HG03095 (cell line): Measurements from ENCODE around the gene STC2.
"Not testable (repeated sequence)": the region's sequence is repeated elsewhere in the genome, so short reads cannot be mapped to it uniquely, and the experiment has no call there.

Source experiments
- ATAC-seq: cut with Tn5 transposase; IDR thresholded peaks from one replicate; pipeline ENCODE4 v1.9.1; 2021; ENCODE audit warnings: moderate library complexity; ENCODE audit not compliant: unreplicated experiment

STC2 gene

GRCh38 chr5:173296737-173297676, 31.2 kb downstream of the STC2 start:
- no peak for ATAC-seq

GRCh38 chr5:173295796-173296195, 32.4 kb downstream of the STC2 start:
- ATAC-seq, result no peak

GRCh38 chr5:173294673-173295320, 33.4 kb downstream of the STC2 start:
- no peak for ATAC-seq

DNA sequence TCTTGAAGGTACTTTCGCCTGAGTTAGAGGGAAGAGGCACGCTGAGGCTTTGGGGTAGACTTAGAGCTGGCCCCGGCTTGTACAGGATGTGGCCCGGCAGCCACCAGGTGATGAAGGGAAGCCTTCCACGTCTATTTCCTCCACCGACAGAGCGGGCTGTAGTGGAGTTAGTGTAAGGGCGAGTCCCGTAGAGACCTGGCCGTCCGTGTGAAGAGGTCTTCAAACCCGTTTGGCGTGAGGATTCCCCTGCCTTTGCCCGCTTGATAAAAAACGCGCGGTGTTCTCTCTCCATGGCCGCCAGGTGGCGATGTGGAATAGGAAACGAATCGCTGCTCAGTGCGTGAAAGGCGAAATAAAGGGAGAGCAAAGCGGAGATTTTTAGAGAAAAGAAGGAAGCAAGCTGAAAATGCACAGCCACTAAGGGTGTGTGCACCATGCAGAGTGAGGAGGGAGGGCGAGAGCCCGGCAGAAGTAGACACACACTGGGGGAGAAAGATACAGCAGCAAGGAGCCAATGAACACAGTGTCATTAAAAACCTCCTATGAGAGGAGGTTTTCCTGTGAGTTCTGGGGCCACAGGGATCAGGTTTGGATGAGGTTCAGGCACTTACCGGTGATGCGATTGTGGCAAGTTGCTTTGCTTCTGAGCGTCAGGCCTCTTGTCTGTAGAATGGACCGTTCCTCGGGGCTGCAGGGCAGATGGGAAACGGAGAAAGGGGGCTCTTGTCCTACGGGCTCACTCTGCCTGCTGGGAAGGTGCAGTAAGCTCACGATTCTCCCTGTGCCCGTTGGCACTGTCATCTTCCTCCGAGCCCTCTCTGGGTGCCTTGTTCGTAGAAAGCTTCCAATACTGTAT, 34.2 kb downstream of the STC2 start:
- ATAC-seq, result peak; percentile 56

DNA sequence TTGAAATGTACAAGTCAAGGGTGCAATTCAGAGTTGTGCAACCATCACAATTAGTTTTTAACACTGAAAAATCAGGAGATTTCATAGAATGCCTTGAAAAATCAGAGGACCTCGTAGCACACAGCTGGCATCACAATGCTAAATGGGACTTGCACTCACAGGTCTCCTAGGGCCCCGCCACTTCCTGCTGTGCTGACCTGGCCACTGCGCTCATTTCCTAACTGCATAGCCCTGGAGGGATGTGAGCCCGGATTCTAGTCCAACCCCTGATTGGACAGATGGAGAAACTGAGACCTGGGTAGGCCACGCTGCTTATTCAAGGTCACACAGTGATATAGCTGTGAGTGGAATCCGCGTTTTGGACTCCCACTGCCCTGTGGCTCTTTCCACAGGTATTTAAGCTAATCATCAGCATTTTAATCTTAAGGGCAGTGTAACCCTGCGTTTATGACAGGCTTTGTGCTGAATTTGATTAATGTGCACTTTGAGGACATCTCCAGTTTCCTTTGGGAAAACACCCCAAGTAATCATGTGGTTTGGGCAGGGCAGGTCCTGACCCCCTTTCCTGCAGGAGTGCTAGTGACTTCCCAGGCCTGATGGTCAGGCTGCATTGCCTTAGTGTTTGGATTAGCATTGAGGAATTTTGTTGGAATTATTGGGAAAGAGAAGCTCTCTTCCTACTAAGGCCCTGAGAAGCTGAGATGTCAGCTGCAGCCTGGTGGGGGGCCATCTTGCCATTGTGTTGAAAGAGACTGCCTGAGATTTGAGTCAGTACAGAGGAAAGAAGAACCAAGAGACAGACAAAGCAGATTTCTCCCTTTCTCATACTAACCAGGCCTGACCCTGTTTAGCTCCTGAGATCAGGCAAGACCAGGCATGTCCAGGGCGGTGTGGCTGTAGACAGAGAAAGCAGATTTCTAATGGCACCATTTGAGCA, 36.2 kb downstream of the STC2 start:
- peak; percentile 52 for ATAC-seq

DNA sequence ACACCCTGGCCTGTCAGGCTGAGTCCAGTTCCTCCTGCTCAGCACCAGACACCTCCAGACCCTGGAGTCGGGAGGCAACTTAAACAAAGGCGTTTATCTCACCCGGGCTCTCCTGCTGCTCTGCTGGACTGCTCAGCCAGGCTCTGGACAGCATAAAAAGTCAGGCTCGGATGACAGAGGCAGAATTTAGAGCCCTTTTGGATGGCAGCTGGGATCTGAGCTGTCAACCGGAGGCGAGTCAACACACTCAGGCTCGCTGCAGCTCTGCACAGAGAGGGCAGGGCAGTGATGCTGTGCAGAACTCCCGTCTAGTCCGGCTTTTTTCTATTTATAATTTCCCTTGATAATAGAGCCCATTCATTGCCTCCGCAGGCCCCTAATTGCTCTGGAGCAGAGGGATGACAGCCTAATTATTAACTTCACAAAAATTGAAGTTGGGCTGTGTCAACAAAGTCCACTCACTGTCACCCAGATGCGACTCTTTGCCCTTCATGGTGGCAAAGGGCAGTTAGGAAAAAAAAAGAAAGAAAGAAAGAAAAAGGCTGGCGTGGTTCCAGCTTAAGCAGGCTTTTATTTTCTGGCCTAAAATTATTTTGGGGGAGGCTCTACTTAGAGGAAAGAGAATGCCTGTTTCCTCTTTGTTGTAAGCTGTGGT, 37.6 kb downstream of the STC2 start:
- no peak for ATAC-seq

- no peak for ATAC-seq
These were observed 38.8 kb downstream of the STC2 start for GRCh38 chr5:173289372-173289771.

DNA sequence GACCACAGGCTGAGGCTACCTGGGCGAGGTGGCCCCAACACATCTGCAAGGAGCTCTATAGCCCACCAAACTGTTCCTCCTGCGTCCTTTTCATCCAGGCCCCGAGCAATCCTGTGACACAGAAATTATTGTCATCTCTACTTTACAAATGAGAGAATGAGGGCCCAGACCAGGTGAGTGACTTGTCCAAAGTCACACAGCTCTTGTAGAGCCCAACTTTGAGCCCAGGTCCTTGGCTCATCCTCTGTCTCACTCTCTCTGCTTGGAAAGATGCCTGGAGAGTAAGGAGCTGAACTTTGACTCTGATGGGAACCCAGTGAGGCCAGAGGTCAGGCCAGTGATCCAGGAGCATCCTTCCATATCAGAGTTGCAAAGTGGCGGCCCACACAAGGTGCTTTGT, 39.6 kb downstream of the STC2 start:
- ATAC-seq, result no peak

GRCh38 chr5:173287086-173287485, 41.1 kb downstream of the STC2 start:
- no peak for ATAC-seq

GRCh38 chr5:173284343-173284958, 43.8 kb downstream of the STC2 start:
- not testable (repeated sequence) for ATAC-seq

GRCh38 chr5:173283318-173284288, 44.6 kb downstream of the STC2 start:
- ATAC-seq, result peak; percentile 82

DNA sequence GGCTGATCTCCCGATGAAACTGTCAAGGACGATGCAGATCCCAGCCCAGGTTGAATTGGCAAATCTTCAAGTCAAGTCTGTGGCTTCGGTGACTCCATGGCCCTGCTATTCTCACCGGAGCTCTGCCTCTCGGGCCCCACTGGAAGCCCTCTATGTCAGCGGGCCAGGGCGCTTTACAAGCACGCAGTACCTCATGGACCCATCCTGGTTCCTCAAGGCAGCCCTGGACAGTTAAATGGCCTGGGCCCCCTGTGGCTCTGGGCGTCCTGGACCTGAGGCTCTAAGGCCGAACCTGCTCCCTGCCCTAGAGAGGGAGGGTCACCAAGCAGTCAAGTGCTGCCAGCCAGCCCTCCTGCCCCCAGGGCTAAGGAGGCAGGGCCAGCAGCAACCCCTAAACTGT, 45.3 kb downstream of the STC2 start:
- no peak for ATAC-seq

DNA sequence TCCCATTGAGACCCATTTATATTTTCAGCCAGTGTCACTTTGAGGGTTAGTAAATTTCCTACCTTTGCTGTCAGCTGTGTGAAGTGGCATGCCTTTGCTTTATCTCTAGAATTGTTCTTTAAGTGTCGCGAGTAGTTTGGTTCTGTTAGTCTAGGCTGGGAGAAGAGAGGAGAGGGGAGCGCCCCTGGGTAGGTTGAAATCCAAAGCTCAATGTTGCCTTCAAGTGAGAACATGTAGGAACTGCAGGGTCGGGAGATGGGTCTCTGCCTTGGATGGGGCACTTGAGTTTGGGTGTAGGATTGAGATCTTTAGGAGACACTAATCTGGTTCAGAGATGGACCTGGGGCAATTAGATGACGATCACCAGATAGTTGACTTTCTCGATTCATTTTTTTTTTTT, 46.3 kb downstream of the STC2 start:
- no peak for ATAC-seq

DNA sequence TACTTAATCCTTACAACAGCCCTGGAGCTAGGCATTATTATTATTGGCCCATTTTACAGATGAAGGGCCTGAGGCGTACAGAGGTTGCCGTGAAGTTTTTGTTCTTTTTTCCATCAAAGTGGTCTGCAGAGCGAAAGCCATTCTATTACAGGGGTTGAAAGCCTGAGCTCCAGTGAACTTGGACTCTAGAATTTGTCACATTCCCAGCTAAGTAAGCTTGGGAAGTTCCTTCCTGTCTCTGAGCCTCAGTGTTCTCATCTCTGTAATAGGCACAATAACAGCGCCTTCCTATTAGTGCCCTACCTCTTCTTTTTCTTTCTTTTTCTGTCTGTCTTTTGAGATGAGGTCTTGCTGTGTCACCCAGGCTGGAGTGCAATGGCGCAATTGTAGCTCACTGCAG, 49.0 kb downstream of the STC2 start:
- no peak for ATAC-seq

- ATAC-seq, result no peak
These were observed 49.6 kb downstream of the STC2 start for GRCh38 chr5:173278641-173279040.

- ATAC-seq, result no peak
These were observed 50.0 kb downstream of the STC2 start for GRCh38 chr5:173278172-173278571.

GRCh38 chr5:173274771-173275170, 53.4 kb downstream of the STC2 start:
- no peak for ATAC-seq

DNA sequence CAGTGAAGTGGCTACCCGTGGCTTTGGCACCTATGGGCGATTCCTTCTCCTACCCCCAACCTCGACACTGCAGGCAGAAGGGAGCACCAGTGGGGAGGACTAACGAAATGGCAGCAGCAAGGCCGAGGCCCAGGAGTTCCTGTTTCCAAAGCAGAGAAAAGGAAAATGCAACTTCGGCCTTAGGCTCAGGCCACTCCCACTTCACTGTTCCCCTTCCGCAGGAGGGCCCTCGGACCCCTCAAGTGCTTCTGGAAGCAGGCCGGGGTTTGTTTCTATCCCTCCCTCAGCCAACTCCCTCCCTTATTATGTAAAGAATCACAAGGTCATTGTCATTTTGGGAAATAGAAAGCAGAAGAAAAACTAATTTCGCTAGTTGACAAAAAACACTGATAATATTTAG, 56.8 kb downstream of the STC2 start:
- no peak for ATAC-seq
